Ishikawa (cell line): ENCODE data around the gene PTTG1IP.

Source experiments
- CEBPB ChIP-seq: IDR thresholded peaks from 2 replicates; pipeline ENCODE4 v1.6.1; 2012
- CREB1 ChIP-seq: IDR thresholded peaks from 2 replicates; pipeline ENCODE4 v1.6.1; 2012; ENCODE audit warnings: low read depth
- EGR1 ChIP-seq: IDR thresholded peaks from 2 replicates; pipeline ENCODE4 v1.6.1; 2012
- EP300 ChIP-seq: IDR thresholded peaks from 2 replicates; pipeline ENCODE4 v1.6.1; 2012; ENCODE audit warnings: borderline replicate concordance
- FOXM1 ChIP-seq: IDR thresholded peaks from 2 replicates; pipeline ENCODE4 v1.6.1; 2012; ENCODE audit warnings: low read depth, borderline replicate concordance
- MAX ChIP-seq: IDR thresholded peaks from 2 replicates; pipeline ENCODE4 v1.6.1; 2012
- NFIC ChIP-seq: IDR thresholded peaks from 2 replicates; pipeline ENCODE4 v1.6.1; 2012
- RAD21 ChIP-seq: IDR thresholded peaks from 2 replicates; pipeline ENCODE4 v1.6.1; 2012; ENCODE audit warnings: low read depth
- TAF1 ChIP-seq: IDR thresholded peaks from 2 replicates; pipeline ENCODE4 v1.6.1; 2012; ENCODE audit warnings: low read depth, mild to moderate bottlenecking
- TCF12 ChIP-seq: IDR thresholded peaks from 2 replicates; pipeline ENCODE4 v1.6.1; 2012; ENCODE audit warnings: low read depth
- TEAD4 ChIP-seq: IDR thresholded peaks from 2 replicates; pipeline ENCODE4 v1.6.1; 2012
- TF ChIP-seq, protein P1 (sequence below): IDR thresholded peaks from 2 replicates; pipeline ENCODE4 v1.6.1; 2012
- TF ChIP-seq, protein P2 (sequence below): IDR thresholded peaks from 2 replicates; pipeline ENCODE4 v1.6.1; 2012; ENCODE audit warnings: low read depth, mild to moderate bottlenecking

DNA sequence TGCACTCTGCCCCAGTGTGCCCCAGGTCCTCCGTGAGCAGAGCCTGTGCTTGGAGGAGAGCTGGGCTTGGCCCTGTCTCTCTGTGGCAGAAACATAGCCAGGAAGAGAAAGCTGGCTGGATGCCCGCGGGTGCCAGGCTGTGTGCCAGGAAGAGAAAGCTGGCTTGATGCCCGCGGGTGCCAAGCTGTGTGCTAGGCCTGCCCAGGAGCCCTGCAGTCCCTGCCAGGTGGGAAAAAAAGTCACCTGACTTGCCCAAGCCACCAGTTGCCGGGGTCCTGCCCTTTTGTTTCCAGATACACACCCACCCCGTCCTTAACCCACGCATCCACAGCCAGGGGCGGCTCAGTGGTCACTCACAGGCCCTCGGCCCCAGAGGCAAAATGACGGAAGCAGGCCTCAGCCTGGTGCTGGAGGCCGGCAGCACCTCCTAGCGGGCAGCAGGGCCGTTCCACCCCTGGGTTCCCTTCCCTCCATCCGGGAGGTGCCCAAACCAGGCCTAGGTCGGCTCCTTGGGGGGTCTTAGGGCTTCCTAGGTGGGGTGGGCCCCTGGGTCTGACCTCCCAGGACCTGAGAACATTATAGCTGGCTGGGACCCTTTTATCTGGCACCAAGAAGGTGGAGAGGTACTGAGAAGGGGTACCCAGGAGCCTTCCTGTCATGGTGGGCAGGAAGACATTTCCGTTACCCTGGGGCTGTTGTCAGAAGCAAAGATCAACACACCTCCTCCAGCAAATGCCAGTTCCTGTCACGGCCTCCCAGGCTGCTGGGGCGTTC lies 38.1 kb upstream of the PTTG1IP start:
- no peak for TF ChIP-seq TCF12
- no peak for TF ChIP-seq CEBPB
- TF ChIP-seq, protein P1, sequence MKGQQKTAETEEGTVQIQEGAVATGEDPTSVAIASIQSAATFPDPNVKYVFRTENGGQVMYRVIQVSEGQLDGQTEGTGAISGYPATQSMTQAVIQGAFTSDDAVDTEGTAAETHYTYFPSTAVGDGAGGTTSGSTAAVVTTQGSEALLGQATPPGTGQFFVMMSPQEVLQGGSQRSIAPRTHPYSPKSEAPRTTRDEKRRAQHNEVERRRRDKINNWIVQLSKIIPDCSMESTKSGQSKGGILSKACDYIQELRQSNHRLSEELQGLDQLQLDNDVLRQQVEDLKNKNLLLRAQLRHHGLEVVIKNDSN = peak; percentile 44; the same call in 1 of the 2 replicates
- TF ChIP-seq RAD21 = peak; percentile 66; the same call in 1 of the 2 replicates
- no peak for TF ChIP-seq EP300
- TF ChIP-seq EGR1 = no peak
- TF ChIP-seq MAX = no peak
- no peak for TF ChIP-seq TEAD4
- no peak for TF ChIP-seq TAF1
- TF ChIP-seq, protein P2, sequence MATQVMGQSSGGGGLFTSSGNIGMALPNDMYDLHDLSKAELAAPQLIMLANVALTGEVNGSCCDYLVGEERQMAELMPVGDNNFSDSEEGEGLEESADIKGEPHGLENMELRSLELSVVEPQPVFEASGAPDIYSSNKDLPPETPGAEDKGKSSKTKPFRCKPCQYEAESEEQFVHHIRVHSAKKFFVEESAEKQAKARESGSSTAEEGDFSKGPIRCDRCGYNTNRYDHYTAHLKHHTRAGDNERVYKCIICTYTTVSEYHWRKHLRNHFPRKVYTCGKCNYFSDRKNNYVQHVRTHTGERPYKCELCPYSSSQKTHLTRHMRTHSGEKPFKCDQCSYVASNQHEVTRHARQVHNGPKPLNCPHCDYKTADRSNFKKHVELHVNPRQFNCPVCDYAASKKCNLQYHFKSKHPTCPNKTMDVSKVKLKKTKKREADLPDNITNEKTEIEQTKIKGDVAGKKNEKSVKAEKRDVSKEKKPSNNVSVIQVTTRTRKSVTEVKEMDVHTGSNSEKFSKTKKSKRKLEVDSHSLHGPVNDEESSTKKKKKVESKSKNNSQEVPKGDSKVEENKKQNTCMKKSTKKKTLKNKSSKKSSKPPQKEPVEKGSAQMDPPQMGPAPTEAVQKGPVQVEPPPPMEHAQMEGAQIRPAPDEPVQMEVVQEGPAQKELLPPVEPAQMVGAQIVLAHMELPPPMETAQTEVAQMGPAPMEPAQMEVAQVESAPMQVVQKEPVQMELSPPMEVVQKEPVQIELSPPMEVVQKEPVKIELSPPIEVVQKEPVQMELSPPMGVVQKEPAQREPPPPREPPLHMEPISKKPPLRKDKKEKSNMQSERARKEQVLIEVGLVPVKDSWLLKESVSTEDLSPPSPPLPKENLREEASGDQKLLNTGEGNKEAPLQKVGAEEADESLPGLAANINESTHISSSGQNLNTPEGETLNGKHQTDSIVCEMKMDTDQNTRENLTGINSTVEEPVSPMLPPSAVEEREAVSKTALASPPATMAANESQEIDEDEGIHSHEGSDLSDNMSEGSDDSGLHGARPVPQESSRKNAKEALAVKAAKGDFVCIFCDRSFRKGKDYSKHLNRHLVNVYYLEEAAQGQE = no peak
- no peak for TF ChIP-seq FOXM1
- peak; percentile 91 for TF ChIP-seq NFIC
- TF ChIP-seq CREB1 = no peak
